Keratinocyte (primary cell): ENCODE data around the gene SURF2.

Experiments
- EZH2 ChIP-seq: IDR thresholded peaks from one replicate; pipeline ENCODE4 v1.6.1; 2012; ENCODE audit warnings: inconsistent platforms, mild to moderate bottlenecking, low read length, moderate library complexity
- TF ChIP-seq, protein P1 (sequence below), 3 experiments: IDR thresholded peaks in 1 of 3; conservative IDR thresholded peaks in 1 of 3; optimal IDR thresholded peaks in 1 of 3; 2 replicates in 2 of 3; 3 replicates in 1 of 3; pipeline versions ENCODE3 to v1.5.1; 2011; ENCODE audit warnings: low read length in 3 of 3, mild to moderate bottlenecking in 3 of 3, moderate library complexity in 2 of 3, control low read depth in 1 of 3, inconsistent platforms in 1 of 3; ENCODE audit not compliant: insufficient read depth in 2 of 3; ENCODE audit errors: extremely low read depth in 1 of 3

DNA sequence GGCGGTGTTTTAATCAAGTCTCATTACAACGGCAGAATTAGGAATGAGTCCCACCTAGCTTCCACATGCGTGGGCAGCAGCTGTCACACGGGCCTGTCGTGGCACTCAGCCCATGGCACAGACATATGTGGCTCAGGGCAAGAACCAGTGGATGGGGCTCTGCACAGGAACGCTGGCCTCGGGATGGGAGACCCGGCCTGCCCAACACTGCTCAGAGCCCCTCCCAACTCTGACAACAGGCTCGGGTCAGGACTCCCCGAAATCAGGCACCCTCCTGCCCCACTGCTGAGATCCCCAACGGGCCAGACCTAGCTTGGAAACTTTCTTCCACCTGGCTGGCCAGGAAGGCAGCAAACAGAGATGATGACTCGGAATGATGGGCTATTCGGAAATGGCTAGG is 15.4 kb upstream of the SURF2 start:
- TF ChIP-seq, protein P1, sequence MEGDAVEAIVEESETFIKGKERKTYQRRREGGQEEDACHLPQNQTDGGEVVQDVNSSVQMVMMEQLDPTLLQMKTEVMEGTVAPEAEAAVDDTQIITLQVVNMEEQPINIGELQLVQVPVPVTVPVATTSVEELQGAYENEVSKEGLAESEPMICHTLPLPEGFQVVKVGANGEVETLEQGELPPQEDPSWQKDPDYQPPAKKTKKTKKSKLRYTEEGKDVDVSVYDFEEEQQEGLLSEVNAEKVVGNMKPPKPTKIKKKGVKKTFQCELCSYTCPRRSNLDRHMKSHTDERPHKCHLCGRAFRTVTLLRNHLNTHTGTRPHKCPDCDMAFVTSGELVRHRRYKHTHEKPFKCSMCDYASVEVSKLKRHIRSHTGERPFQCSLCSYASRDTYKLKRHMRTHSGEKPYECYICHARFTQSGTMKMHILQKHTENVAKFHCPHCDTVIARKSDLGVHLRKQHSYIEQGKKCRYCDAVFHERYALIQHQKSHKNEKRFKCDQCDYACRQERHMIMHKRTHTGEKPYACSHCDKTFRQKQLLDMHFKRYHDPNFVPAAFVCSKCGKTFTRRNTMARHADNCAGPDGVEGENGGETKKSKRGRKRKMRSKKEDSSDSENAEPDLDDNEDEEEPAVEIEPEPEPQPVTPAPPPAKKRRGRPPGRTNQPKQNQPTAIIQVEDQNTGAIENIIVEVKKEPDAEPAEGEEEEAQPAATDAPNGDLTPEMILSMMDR (optimal IDR thresholded peaks at IDR 0.05 in 1 of 3, IDR thresholded peaks at IDR 0.05 in 1 of 3, conservative IDR thresholded peaks at IDR 0.05 in 1 of 3; ENCODE audit: extremely low read depth in 1 of 3, insufficient read depth in 2 of 3, low read length in 3 of 3) = no peak
- TF ChIP-seq EZH2 = no peak
